DND-41 (cell line): ENCODE results near the gene TOR1A.

Experiments
- ATAC-seq: fragments of 200-7000 bp; cut with Tn5 transposase; 3 replicates; pipeline ENCODE4 v1.9.1; 2021; ENCODE audit warnings: low read depth; ENCODE audit not compliant: insufficient read depth
- DNase-seq: peaks from one replicate; pipeline ENCODE4 v3.0.0-alpha.2; 2020
- H2AFZ ChIP-seq: 2 replicates; pipeline ENCODE4 v1.6.0; 2012; ENCODE audit warnings: low read depth, low read length
- H3K27ac ChIP-seq: 2 replicates; pipeline ENCODE4 v1.5.1; 2012; ENCODE audit warnings: low read length, inconsistent platforms
- H3K27me3 ChIP-seq: fragments of 200-600 bp; sonication (generic); 2 replicates; pipeline ENCODE4 v1.6.0; 2012; ENCODE audit warnings: low read length, mild to moderate bottlenecking, inconsistent platforms; ENCODE audit not compliant: insufficient read depth, poor library complexity
- H3K36me3 ChIP-seq: 2 replicates; pipeline ENCODE4 v1.5.1; 2012; ENCODE audit warnings: low read length, inconsistent platforms; ENCODE audit not compliant: insufficient read depth
- H3K4me1 ChIP-seq: 2 replicates; pipeline ENCODE4 v1.5.1; 2012; ENCODE audit warnings: mild to moderate bottlenecking, low read length; ENCODE audit not compliant: insufficient read depth
- H3K4me2 ChIP-seq: 2 replicates; pipeline ENCODE4 v1.6.0; 2012; ENCODE audit warnings: mild to moderate bottlenecking, moderate library complexity, low read length, inconsistent platforms; ENCODE audit not compliant: insufficient read depth
- H3K4me3 ChIP-seq, 2 experiments: fragments of 200-600 bp in 1 of 2; shearing (Covaris generic) in 1 of 2; 2 replicates each; pipeline ENCODE4 v1.5.1; 2012 to 2016; ENCODE audit warnings: inconsistent platforms in 2 of 2, low read length in 2 of 2, mild to moderate bottlenecking in 2 of 2, low read depth in 1 of 2, moderate library complexity in 1 of 2
- H3K79me2 ChIP-seq: 2 replicates; pipeline ENCODE4 v1.6.0; 2012; ENCODE audit warnings: low read length, inconsistent platforms; ENCODE audit not compliant: insufficient read depth
- H3K9ac ChIP-seq: 2 replicates; pipeline ENCODE4 v1.6.0; 2012; ENCODE audit warnings: low read depth, mild to moderate bottlenecking, inconsistent platforms, low read length, moderate library complexity
- H3K9me3 ChIP-seq: 2 replicates; pipeline ENCODE4 v1.5.1; 2012; ENCODE audit warnings: low read length, moderate library complexity, mild to moderate bottlenecking, inconsistent platforms; ENCODE audit not compliant: insufficient read depth, severe bottlenecking
- H4K20me1 ChIP-seq: 2 replicates; pipeline ENCODE4 v1.6.0; 2012; ENCODE audit warnings: low read length; ENCODE audit not compliant: insufficient read depth
- CTCF ChIP-seq: IDR thresholded peaks from 2 replicates; pipeline ENCODE4 v1.5.1; 2012; ENCODE audit warnings: borderline replicate concordance, low read length, moderate library complexity, mild to moderate bottlenecking; ENCODE audit not compliant: poor library complexity, severe bottlenecking; ENCODE audit errors: extremely low read depth
- EZH2 ChIP-seq: IDR thresholded peaks from 3 replicates; pipeline ENCODE4 v1.6.1; 2012; ENCODE audit warnings: borderline replicate concordance, low read depth, mild to moderate bottlenecking, moderate library complexity, low read length, inconsistent platforms; ENCODE audit not compliant: severe bottlenecking

Gene TOR1A

DNA sequence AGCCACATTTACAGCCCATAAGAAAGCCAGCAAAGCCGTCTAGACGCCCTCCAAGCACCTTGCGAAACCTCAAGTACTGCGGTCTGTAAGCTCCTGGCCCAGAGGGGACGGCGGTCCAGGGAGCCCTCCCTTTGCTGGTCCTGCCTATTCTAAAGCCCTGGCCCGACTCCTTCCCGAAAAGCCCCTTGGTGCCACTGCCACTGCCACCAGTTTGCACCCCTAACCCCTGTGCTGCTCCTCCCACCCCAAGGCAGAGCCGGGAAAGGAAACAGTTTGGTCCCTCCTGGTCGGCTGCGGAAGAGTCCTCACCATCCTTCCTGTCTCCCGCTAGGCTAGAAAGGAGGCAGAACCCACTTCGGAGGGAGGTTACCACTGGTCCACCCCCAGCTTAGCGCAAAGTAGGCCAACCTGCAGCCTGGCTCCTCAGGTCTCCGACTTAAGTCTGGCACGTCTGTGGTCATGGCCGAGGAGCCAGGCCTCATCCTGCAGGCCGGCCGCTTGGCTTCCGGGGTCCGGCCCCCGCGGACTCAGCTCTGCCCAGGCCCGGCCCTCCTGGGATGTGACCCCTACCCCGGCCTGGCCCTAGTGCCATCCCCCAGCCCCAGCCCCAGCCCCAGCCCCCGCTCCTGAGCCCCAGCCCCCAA lies 916 bp downstream of the TOR1A start:
- Histone ChIP-seq H3K79me2 (peaks cover 34% of the 10 kb centered on the region), H2AFZ (no peak overlapping the region), H3K36me3 (peaks cover 49% of the 10 kb centered on the region), H3K9me3 (no peaks in the 10 kb centered on the region), H3K4me1 (peaks cover 15% of the 10 kb centered on the region), H4K20me1 (peaks cover 17% of the 10 kb centered on the region), H3K27me3 (no peaks in the 10 kb centered on the region), H3K4me3 (peak overlapping the region; percentile 62 to 97), H3K27ac (peak overlapping the region; percentile 76), H3K4me2 (peak overlapping the region; percentile 94), H3K9ac (peak overlapping the region; percentile 82)
- DNase-seq = peak; percentile 58
- ATAC-seq = peak; percentile 60
- TF ChIP-seq CTCF = no peak
- TF ChIP-seq EZH2 = no peak

GRCh38 chr9:129816501-129817435 lies 7.2 kb downstream of the TOR1A start:
- ATAC-seq (no peak), DNase-seq (no peak)
- Histone ChIP-seq H3K9me3 (no peaks in the 10 kb centered on the region), H3K36me3 (peaks cover 87% of the 10 kb centered on the region), H4K20me1 (peaks cover 34% of the 10 kb centered on the region; the same call in 1 of the 2 replicates), H3K27me3 (no peaks in the 10 kb centered on the region), H2AFZ (no peak overlapping the region), H3K27ac (no peak overlapping the region), H3K9ac (no peak overlapping the region), H3K4me1 (no peaks in the 10 kb centered on the region), H3K4me2 (no peak overlapping the region), H3K4me3 (no peak overlapping the region), H3K79me2 (peaks cover 18% of the 10 kb centered on the region)
- no peak for TF ChIP-seq CTCF
- no peak for TF ChIP-seq EZH2

DNA sequence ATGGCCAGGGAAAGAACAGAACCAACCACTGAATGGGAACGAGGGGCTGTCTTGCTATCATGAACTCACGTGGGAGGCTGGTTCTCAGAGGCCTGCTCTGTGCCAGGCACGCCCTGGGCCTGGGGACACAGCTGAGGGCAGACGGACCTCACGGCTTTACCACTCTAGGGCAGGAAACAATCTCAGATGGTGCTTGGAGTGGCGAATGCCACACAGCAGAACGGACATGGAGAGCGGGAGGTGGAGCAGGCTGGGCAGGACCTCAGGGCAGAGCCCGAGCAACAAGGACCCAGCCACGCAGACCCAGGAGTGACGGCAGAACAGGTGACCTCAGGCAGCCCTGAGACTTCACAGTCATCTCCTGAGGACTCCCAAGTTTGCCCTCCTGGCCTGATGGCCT lies 8.7 kb downstream of the TOR1A start:
- no peak overlapping the region for H3K9ac ChIP-seq
- peaks cover 8% of the 10 kb centered on the region; the same call in 1 of the 2 replicates for H3K79me2 ChIP-seq
- no peak for TF ChIP-seq CTCF
- H3K9me3 ChIP-seq = no peaks in the 10 kb centered on the region
- H3K27ac ChIP-seq = no peak overlapping the region
- no peak for ATAC-seq
- peaks cover 85% of the 10 kb centered on the region for H3K36me3 ChIP-seq
- H3K4me1 ChIP-seq = no peaks in the 10 kb centered on the region
- H3K4me2 ChIP-seq = no peak overlapping the region
- DNase-seq = no peak
- no peak overlapping the region for H2AFZ ChIP-seq
- peaks cover 41% of the 10 kb centered on the region; the same call in 1 of the 2 replicates for H4K20me1 ChIP-seq
- H3K27me3 ChIP-seq = no peaks in the 10 kb centered on the region
- H3K4me3 ChIP-seq = no peak overlapping the region
